ENCODE results near the gene PSRC1.

DNA sequence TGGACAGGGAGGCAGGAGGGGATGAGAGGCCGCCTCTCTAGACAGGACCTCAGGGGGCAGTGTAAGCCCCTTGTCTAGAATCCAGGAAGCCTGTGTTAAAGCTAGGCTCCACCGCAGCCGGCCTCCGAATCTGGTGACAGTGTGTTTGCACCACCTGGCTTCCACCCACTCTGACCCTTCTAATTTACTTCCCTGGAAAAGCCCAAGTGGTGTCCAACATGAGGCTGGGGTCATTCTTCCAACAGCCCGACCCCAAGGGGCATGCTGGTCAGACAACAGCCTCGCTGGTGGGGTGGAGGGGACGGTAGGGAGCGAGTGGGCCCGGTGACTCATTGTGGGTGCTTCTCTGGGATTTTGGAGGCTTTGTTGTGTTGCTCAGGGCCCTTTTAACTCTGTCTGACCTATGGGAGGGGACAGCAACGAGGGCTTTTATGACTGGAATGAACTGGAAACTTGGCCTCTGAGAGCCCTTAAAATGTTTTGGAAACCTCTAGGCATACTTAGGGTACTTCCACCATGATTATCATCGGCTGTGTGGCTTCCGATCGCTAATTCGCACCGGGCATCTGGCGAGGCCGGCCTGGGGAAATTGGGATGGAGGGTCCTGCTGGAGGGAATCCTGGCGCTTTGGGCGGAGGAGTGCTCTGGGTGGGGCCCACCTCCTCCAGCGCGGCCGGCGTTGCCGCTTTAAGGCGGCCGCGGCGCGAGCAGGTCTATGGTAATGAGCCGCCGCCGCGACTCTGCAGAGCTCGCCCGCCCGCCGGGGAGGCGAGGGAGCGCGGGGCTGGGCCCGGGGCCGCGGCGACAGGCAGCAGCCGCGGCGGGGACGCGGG lies 33.9 kb downstream of the PSRC1 start, which contains the start of gene CELSR2:
- TF ChIP-seq, protein P1, sequence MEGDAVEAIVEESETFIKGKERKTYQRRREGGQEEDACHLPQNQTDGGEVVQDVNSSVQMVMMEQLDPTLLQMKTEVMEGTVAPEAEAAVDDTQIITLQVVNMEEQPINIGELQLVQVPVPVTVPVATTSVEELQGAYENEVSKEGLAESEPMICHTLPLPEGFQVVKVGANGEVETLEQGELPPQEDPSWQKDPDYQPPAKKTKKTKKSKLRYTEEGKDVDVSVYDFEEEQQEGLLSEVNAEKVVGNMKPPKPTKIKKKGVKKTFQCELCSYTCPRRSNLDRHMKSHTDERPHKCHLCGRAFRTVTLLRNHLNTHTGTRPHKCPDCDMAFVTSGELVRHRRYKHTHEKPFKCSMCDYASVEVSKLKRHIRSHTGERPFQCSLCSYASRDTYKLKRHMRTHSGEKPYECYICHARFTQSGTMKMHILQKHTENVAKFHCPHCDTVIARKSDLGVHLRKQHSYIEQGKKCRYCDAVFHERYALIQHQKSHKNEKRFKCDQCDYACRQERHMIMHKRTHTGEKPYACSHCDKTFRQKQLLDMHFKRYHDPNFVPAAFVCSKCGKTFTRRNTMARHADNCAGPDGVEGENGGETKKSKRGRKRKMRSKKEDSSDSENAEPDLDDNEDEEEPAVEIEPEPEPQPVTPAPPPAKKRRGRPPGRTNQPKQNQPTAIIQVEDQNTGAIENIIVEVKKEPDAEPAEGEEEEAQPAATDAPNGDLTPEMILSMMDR (IDR thresholded peaks at IDR 0.05) = no peak
- no peak for TF ChIP-seq POLR2A (IDR thresholded peaks at IDR 0.05)

All from right lobe of liver (tissue), 4 donors.